HepG2 (cell line): ENCODE results near the gene CERS4. TPM values are rescaled to one million over a fixed set of nuclear protein-coding genes. Genes with fewer than 3 reads are reported as not detected.

Source experiments
- ARID2 ChIP-seq: sonication (generic); formaldehyde crosslinking; IDR thresholded peaks from 2 replicates; pipeline ENCODE4 v1.8.1; 2022; ENCODE audit warnings: mild to moderate bottlenecking, missing genetic modification reagents, borderline replicate concordance
- DMTF1 ChIP-seq: sonication (generic); formaldehyde crosslinking; IDR thresholded peaks from 2 replicates; pipeline ENCODE4 v1.4.0; 2020; ENCODE audit warnings: mild to moderate bottlenecking, missing genetic modification reagents
- HBP1 ChIP-seq: IDR thresholded peaks from 2 replicates; pipeline ENCODE4 v1.6.1; 2016; ENCODE audit warnings: low read depth, control low read depth
- NFAT5 ChIP-seq: sonication (generic); formaldehyde crosslinking; IDR thresholded peaks from 2 replicates; pipeline ENCODE4 v1.4.0; 2020; ENCODE audit warnings: missing genetic modification reagents
- NKX3-1 ChIP-seq: sonication (generic); formaldehyde crosslinking; IDR thresholded peaks from 2 replicates; pipeline ENCODE4 v1.5.0; 2020; ENCODE audit warnings: missing genetic modification reagents
- PHF20 ChIP-seq: sonication (generic); formaldehyde crosslinking; IDR thresholded peaks from 2 replicates; pipeline ENCODE4 v1.5.0; 2020; ENCODE audit warnings: mild to moderate bottlenecking, missing genetic modification reagents
- RAD21 ChIP-seq: fragments of 450-650 bp; formaldehyde crosslinking; IDR thresholded peaks from 2 replicates; pipeline ENCODE4 v1.5.0; 2020; ENCODE audit warnings: mild to moderate bottlenecking
- RBAK ChIP-seq: sonication (generic); formaldehyde crosslinking; IDR thresholded peaks from 2 replicates; pipeline ENCODE4 v1.5.1; 2020; ENCODE audit warnings: mild to moderate bottlenecking, missing genetic modification reagents
- RFX5 ChIP-seq: IDR thresholded peaks from 2 replicates; pipeline ENCODE4 v1.6.1; 2011; ENCODE audit warnings: low read depth, low read length, improper control_type of control experiment
- SIX1 ChIP-seq: sonication (generic); formaldehyde crosslinking; IDR thresholded peaks from 2 replicates; pipeline ENCODE4 v1.4.0; 2020; ENCODE audit warnings: missing genetic modification reagents, borderline replicate concordance
- SMAD3 ChIP-seq: sonication (generic); formaldehyde crosslinking; IDR thresholded peaks from 2 replicates; pipeline ENCODE4 v1.4.0; 2020; ENCODE audit warnings: missing genetic modification reagents
- ZFP36L2 ChIP-seq: sonication (generic); formaldehyde crosslinking; IDR thresholded peaks from 2 replicates; pipeline ENCODE4 v1.4.0; 2020; ENCODE audit warnings: missing genetic modification reagents
- ZNF780A ChIP-seq: sonication (generic); formaldehyde crosslinking; IDR thresholded peaks from 2 replicates; pipeline ENCODE4 v1.8.0; 2022; ENCODE audit warnings: mild to moderate bottlenecking, missing genetic modification reagents, moderate library complexity
- polyA plus RNA-seq, 8 experiments: library from polyadenylated mRNA; depleted of rRNA in 3 of 8; stranded (reverse) in 7 of 8; unstranded in 1 of 8; fragments of >200 nt; fragmentation: Illumina TruSeq in 4 of 8; extraction: Trizol in 4 of 8; gene quantifications; 2 replicates each; pipeline versions ENCODE4 v1.2.1 to v1.2.3, GENCODE V29; 2011 to 2016; ENCODE audit warnings: low read depth in 4 of 8, missing spikeins in 1 of 8, mixed read lengths in 1 of 8; ENCODE audit not compliant: insufficient read depth in 1 of 8
- total RNA-seq, 5 experiments: library from RNA; depleted of rRNA; stranded (reverse); fragments of >200 nt; fragmentation: Illumina TruSeq; extraction: Trizol; gene quantifications; 2 replicates each; pipeline ENCODE4 v1.2.3, GENCODE V29; 2016; ENCODE audit warnings: low read depth in 1 of 5
- TF ChIP-seq, protein P1 (sequence below): sonication (generic); formaldehyde crosslinking; IDR thresholded peaks from 2 replicates; pipeline ENCODE4 v1.4.0; 2020; ENCODE audit warnings: mild to moderate bottlenecking, missing genetic modification reagents

Gene CERS4
- total and polyA plus RNA-seq, 2 of the 13 experiments (the other 11 are each of a cell fraction or from before 2014, with no cell fraction given): 74.7 to 83.5 TPM

DNA sequence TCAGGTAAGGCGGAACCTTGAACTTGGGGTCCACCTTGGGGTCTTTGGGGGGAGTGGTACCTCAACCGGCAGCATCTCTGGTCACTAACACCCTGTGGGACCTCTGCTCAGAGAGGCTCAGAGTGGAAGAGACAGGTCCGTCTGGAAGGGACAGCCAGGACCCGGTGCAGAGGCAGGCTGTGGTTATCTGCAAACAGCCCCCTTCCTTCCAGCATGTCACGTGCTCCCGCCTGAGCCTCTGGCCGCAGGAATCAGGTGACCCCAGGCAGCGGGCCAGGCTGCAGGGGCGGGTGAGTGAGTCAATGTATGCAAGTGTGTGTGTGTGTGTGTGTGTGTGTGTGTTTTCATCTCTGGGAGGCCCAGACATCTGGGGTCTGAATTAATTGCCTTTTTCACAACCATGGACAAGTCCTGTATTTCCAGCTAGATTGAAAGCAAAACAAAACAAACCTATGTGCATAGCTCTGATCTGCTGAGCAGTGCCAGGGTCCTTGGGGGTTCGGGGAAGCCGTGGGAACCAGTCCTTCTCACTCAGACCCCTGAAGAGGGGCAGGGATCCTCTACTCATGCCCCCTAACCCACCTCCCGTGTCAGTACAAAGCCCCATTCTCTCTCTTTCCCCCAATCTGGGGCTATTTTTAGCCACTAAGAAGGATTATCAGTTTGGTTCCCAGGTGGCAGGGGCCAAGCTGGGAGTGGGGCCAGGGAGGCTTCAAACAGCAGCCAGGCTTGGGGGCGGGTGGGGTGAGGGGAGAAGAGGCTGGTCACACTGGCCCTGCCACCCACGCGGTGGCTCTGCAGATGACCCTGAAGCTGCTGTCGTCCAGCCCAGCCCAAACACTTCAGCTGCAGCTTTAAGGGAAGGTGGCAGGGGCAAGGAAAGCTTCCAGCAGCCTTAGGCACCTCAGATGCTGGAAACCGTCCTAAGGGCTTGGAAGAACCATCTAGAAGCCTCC is 31.4 kb downstream of the CERS4 start (continued):
- TF ChIP-seq, protein P1, sequence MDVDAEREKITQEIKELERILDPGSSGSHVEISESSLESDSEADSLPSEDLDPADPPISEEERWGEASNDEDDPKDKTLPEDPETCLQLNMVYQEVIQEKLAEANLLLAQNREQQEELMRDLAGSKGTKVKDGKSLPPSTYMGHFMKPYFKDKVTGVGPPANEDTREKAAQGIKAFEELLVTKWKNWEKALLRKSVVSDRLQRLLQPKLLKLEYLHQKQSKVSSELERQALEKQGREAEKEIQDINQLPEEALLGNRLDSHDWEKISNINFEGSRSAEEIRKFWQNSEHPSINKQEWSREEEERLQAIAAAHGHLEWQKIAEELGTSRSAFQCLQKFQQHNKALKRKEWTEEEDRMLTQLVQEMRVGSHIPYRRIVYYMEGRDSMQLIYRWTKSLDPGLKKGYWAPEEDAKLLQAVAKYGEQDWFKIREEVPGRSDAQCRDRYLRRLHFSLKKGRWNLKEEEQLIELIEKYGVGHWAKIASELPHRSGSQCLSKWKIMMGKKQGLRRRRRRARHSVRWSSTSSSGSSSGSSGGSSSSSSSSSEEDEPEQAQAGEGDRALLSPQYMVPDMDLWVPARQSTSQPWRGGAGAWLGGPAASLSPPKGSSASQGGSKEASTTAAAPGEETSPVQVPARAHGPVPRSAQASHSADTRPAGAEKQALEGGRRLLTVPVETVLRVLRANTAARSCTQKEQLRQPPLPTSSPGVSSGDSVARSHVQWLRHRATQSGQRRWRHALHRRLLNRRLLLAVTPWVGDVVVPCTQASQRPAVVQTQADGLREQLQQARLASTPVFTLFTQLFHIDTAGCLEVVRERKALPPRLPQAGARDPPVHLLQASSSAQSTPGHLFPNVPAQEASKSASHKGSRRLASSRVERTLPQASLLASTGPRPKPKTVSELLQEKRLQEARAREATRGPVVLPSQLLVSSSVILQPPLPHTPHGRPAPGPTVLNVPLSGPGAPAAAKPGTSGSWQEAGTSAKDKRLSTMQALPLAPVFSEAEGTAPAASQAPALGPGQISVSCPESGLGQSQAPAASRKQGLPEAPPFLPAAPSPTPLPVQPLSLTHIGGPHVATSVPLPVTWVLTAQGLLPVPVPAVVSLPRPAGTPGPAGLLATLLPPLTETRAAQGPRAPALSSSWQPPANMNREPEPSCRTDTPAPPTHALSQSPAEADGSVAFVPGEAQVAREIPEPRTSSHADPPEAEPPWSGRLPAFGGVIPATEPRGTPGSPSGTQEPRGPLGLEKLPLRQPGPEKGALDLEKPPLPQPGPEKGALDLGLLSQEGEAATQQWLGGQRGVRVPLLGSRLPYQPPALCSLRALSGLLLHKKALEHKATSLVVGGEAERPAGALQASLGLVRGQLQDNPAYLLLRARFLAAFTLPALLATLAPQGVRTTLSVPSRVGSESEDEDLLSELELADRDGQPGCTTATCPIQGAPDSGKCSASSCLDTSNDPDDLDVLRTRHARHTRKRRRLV (CRISPR knock-in tag): no peak
- TF ChIP-seq ZFP36L2 (CRISPR knock-in tag): no peak
- TF ChIP-seq NKX3-1 (CRISPR knock-in tag): no peak
- no peak for TF ChIP-seq NFAT5 (CRISPR knock-in tag)
- TF ChIP-seq RAD21: no peak
- TF ChIP-seq PHF20: 0 out of 2 replicates have a peak, but pooled peaks have one; percentile 30
- TF ChIP-seq DMTF1: no peak
- TF ChIP-seq HBP1 (CRISPR knock-in tag): peak; percentile 56; the same call in 1 of the 2 replicates
- TF ChIP-seq SIX1 (CRISPR knock-in tag): no peak
- no peak for TF ChIP-seq SMAD3 (CRISPR knock-in tag)
- no peak; the same call in 1 of the 2 replicates for TF ChIP-seq ZNF780A
- no peak for TF ChIP-seq ARID2 (CRISPR knock-in tag)
- TF ChIP-seq RBAK: no peak
- TF ChIP-seq RFX5: no peak
